ENCODE measurements around the gene SLC6A2.

Gene SLC6A2

DNA sequence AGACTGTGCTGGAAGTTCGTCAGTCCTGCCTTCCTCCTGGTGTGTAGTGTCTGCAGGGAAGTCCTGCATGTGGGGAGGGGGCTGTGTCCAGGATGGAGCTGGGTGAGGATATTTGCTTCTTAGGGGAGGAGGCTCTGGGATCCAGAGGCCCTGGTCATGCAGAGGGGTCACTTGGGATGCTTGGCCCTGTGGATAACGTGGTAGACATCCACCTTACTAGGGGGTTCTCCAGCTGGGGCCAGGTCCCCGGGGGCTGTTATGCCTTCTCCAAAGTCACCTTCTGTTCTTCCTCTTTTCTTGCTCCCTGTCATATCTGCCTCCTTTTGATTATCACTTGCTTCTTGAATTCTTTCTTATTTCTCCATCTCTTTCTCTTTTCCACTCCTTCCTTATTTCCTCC, 43.8 kb downstream of the SLC6A2 start:
- no peak overlapping the region for H3K4me3 ChIP-seq (ENCODE audit: low read depth, low read length)
- no peak for DNase-seq (ENCODE audit: low read depth)
- TF ChIP-seq, protein P1, sequence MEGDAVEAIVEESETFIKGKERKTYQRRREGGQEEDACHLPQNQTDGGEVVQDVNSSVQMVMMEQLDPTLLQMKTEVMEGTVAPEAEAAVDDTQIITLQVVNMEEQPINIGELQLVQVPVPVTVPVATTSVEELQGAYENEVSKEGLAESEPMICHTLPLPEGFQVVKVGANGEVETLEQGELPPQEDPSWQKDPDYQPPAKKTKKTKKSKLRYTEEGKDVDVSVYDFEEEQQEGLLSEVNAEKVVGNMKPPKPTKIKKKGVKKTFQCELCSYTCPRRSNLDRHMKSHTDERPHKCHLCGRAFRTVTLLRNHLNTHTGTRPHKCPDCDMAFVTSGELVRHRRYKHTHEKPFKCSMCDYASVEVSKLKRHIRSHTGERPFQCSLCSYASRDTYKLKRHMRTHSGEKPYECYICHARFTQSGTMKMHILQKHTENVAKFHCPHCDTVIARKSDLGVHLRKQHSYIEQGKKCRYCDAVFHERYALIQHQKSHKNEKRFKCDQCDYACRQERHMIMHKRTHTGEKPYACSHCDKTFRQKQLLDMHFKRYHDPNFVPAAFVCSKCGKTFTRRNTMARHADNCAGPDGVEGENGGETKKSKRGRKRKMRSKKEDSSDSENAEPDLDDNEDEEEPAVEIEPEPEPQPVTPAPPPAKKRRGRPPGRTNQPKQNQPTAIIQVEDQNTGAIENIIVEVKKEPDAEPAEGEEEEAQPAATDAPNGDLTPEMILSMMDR (IDR thresholded peaks at IDR 0.05; ENCODE audit: low read depth, low read length, missing control alignments): no peak

DNA sequence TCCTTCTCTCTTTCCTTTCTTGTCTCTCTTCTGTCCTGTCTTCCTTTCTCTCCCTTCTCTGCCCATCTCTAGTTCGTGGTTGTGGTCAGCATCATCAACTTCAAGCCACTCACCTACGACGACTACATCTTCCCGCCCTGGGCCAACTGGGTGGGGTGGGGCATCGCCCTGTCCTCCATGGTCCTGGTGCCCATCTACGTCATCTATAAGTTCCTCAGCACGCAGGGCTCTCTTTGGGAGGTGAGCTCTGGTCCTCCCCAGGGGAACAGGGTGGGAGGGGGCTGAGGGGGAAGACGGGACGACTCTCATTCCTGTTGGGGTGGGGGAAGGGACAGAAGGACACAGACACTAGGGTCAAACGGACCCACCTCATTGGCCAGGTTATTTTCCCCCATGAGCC, 44.3 kb downstream of the SLC6A2 start:
- TF ChIP-seq, protein P1 (IDR thresholded peaks at IDR 0.05; ENCODE audit: low read depth, low read length, missing control alignments): no peak
- no peak overlapping the region for H3K4me3 ChIP-seq (ENCODE audit: low read depth, low read length)
- no peak for DNase-seq (ENCODE audit: low read depth)

DNA sequence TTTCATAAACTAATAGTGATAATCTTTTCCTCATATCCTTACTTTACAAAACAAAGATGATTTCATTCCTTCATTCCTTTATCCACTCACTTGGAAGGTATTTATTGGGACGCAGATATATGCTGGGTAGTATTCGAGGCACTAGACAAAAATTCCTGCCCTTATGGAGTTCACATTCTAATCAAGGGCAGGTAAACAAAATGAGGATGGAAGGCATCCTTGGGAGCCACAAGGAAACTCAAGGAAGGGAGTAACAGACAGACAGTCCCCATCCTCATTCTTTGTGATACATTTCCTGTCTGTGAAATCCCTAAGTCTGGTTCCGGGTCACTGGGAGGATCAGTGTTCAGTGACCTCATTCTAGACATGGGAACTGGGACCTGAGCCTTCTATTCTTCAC, 45.2 kb downstream of the SLC6A2 start:
- no peak for DNase-seq (ENCODE audit: low read depth)
- H3K4me3 ChIP-seq (ENCODE audit: low read depth, low read length): no peak overlapping the region
- TF ChIP-seq, protein P1 (IDR thresholded peaks at IDR 0.05; ENCODE audit: low read depth, low read length, missing control alignments): no peak

DNA sequence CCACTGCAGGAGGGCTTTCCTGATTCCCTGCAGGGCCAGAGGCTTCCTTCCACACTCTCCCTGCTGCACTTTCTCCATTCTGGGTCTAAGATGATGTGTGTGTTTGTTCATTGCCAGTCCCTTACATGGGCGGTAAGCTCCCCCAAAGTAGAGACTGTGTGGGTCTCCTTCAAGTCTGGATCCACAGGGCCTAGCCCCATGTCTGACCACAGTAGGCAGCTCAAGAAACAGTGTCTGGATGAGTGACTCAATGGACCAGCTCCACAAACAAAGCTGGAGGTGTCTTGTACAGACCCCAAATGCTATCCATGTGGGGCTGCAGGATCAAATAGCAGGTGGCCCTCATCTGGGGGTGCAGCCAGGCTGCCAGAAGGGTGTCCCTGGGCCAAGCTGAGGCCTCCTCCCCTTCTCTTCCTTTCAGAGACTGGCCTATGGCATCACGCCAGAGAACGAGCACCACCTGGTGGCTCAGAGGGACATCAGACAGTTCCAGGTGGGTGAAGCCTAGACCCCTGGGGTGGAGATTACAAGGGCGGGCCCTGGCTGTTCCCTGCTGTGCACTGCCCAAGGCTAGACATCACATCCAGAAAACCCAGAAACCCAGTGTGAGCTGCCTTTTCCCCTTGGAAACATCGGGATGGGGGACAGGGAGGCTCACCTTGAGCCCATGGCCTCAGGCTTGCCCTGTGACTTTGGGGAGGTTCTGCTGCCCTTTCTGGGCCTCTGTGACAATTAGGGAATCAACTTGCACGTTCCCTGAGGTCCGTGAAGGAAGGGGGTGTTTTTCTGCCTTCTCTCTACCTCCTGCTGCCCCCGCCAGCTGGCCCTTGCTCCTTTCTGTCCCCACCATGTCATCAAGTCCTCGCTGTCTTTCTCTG, 45.9 kb downstream of the SLC6A2 start:
- no peak for DNase-seq (ENCODE audit: low read depth)
- TF ChIP-seq, protein P1 (IDR thresholded peaks at IDR 0.05; ENCODE audit: low read depth, low read length, missing control alignments): peak; percentile 77
- no peak overlapping the region for H3K4me3 ChIP-seq (ENCODE audit: low read depth, low read length)

DNA sequence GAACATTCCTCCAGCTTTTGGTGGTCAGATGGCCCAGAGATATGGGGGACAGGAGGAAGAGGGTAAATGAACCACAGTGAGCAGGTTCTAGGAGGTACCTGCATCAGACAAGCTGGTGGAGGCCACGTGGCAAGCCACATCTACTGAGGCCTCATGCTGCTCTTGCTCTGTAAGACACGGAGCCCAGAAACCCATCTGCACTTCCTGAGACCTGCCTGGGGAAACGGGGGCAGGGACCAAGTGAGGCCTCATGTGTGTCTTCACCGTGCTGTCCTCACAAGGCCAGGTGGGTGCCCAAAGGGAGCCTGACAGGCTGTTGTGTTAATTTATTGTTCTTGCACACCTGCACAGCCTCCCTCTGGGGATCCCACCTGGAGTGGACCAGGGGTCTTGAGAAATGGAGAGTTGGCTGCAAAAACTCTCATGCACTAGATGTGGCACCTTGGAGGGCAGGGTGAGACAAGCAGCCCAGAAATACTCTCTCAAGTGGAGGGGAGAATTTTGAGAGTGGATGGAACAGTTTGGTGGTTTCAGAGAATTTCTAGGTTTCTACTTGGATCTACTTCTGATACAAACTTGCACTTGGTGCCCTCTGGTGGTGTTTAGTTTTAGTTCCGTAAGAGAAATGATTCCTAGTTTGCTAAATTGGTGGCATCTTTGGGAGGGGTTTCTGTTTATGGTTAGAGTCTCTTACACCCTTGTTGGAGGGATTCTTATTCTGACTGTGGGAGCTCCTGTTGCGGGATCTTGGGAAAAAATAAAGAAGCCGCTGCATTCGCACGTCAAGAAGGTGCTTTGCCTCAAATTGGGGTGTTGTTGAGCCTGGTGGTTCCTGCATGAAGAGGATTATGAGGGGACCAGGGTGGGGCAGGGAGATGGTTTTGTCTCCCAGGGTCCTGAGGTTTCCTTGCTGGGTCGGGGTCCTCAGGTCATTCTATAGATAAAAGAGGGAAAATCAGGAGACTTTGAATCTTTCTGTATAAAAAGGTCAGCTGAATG, 47.5 kb downstream of the SLC6A2 start:
- TF ChIP-seq, protein P1 (IDR thresholded peaks at IDR 0.05; ENCODE audit: low read depth, low read length, missing control alignments): peak; percentile 47
- H3K4me3 ChIP-seq (ENCODE audit: low read depth, low read length): no peak overlapping the region
- DNase-seq (ENCODE audit: low read depth): no peak

DNA sequence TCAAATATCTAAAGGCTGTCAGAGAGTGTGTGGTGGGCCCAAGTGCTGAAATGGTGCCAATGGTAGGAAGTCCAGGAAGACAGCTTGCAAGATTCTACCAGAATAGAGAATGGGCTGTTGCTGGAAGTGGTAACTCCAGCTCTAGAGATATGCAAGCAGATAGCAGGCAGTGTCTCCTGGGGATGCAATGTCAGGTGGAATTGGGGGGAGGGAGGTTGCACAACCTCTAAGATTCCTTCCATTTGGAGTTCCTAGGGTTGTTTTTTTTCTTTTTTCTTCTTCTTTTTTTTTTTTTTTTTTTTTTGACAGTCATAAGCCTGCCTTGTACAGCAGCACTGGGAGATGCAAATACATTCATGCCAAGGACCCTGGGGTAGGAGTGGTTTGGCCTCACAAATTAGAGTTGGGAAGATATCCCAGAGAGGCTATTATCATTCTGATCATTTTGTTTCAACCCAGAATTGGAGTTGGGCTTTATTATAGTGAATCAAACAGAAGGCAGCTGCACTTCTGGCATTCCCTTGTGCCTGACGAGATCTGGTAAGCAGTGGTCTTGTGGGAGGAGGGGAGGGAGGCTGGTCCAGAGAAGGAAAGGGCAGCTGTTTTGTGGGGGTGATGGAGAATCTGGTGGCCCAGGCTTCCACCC, 51.1 kb downstream of the SLC6A2 start:
- DNase-seq (ENCODE audit: low read depth): no peak
- no peak overlapping the region for H3K4me3 ChIP-seq (ENCODE audit: low read depth, low read length)
- TF ChIP-seq, protein P1 (IDR thresholded peaks at IDR 0.05; ENCODE audit: low read depth, low read length, missing control alignments): no peak

Data from GM12864 (cell line).